Body of pancreas (tissue), 4 donors: ENCODE results near the gene GPR65.

Experiments
- CTCF ChIP-seq, 7 experiments: fragments of 450-650 bp in 4 of 7; fragments of 200-600 bp in 3 of 7; sonication (generic) in 3 of 7; IDR thresholded peaks; one replicate each; pipeline ENCODE4 v1.5.1; 2016 to 2019; ENCODE audit warnings: antibody characterized with exemption in 7 of 7
- POLR2A ChIP-seq, 3 donors: fragments of 450-650 bp; IDR thresholded peaks; one replicate each; pipeline ENCODE4 v1.6.1; 2016; ENCODE audit warnings: antibody characterized with exemption in 3 of 3, mild to moderate bottlenecking in 2 of 3

GRCh38 chr14:88049266-88049665 is 44.3 kb downstream of the GPR65 start:
- TF ChIP-seq CTCF (IDR thresholded peaks at IDR 0.05) (no peak), POLR2A (IDR thresholded peaks at IDR 0.05) (no peak)
